ENCODE data around the gene CLN6.
A peak's percentile ranks its signal among the peaks of the same experiment; 100 is the strongest.

Gene CLN6

GRCh38 chr15:68196445-68197169 is 32.9 kb downstream of the CLN6 start:
- H3K27me3 Mint-ChIP-seq (ENCODE audit: low read depth, poor library complexity): no peaks in the 10 kb centered on the region
- H3K36me3 Mint-ChIP-seq (ENCODE audit: low read depth): peaks cover 25% of the 10 kb centered on the region
- no peaks in the 10 kb centered on the region for H3K9me3 Mint-ChIP-seq

GRCh38 chr15:68195336-68196112 is 34.0 kb downstream of the CLN6 start:
- H3K36me3 Mint-ChIP-seq (ENCODE audit: low read depth): peaks cover 28% of the 10 kb centered on the region
- H3K4me3 Mint-ChIP-seq: no peak overlapping the region
- H3K9me3 Mint-ChIP-seq: no peaks in the 10 kb centered on the region
- peak overlapping the region; percentile 47 for H3K27ac Mint-ChIP-seq
- peaks cover 32% of the 10 kb centered on the region for H3K4me1 Mint-ChIP-seq
- no peak for TF ChIP-seq CTCF (IDR thresholded peaks at IDR 0.05)
- no peak for DNase-seq
- no peaks in the 10 kb centered on the region for H3K27me3 Mint-ChIP-seq (ENCODE audit: low read depth, poor library complexity)

More at GRCh38 chr15:68196445-68197169, 32.9 kb downstream of the CLN6 start:
- Mint-ChIP-seq H3K4me3 (no peak overlapping the region), H3K4me1 (peaks cover 43% of the 10 kb centered on the region), H3K27ac (peak overlapping the region; percentile 51)
- TF ChIP-seq CTCF (IDR thresholded peaks at IDR 0.05): no peak
- DNase-seq: no peak

DNA sequence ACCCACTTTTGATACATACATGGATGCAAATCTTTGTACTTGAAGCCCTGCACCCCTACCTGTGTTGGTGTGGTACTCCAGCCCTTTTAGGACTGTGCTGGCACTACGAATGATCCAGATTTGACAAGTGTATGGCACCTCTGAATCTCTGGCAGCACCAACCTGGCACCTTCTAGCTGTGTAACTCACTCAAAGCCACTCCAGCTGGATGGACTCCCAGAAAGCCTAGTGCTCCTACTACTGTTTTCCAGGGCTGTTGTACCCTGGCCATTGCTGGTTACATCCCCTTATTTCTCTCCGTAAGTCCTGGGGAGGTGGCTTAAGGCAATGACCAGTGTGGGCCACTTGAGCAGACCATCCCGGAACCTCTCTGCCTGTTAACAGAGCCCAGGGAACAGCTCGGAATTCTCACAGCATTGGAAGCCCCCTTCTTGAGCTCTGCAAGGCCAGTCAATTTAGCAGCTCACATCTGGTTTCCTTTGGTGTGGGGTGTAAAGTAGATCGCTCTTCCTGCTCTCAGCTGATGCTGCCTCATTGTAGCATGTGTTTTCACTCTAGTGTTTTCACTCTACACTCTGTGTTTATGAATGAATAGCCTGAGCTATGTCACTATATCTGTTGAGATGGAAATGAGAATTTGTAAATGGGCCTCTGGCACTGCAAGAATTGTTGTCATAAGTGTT is 36.6 kb downstream of the CLN6 start:
- TF ChIP-seq CTCF (IDR thresholded peaks at IDR 0.05): no peak
- H3K9me3 Mint-ChIP-seq: no peaks in the 10 kb centered on the region
- H3K27ac Mint-ChIP-seq: peak overlapping the region; percentile 89
- H3K27me3 Mint-ChIP-seq (ENCODE audit: low read depth, poor library complexity): no peaks in the 10 kb centered on the region
- H3K4me1 Mint-ChIP-seq: peaks cover 15% of the 10 kb centered on the region
- no peak overlapping the region for H3K4me3 Mint-ChIP-seq
- peaks cover 47% of the 10 kb centered on the region for H3K36me3 Mint-ChIP-seq (ENCODE audit: low read depth)
- DNase-seq: no peak

GRCh38 chr15:68192117-68192516 is 37.4 kb downstream of the CLN6 start:
- no peak overlapping the region for H3K4me3 Mint-ChIP-seq
- no peak for TF ChIP-seq CTCF (IDR thresholded peaks at IDR 0.05)
- no peaks in the 10 kb centered on the region for H3K27me3 Mint-ChIP-seq (ENCODE audit: low read depth, poor library complexity)
- H3K36me3 Mint-ChIP-seq (ENCODE audit: low read depth): peaks cover 54% of the 10 kb centered on the region
- peaks cover 7% of the 10 kb centered on the region for H3K4me1 Mint-ChIP-seq
- peak overlapping the region; percentile 48 for H3K27ac Mint-ChIP-seq
- no peaks in the 10 kb centered on the region for H3K9me3 Mint-ChIP-seq
- no peak for DNase-seq

GRCh38 chr15:68191555-68191954 is 38.0 kb downstream of the CLN6 start:
- H3K9me3 Mint-ChIP-seq: no peaks in the 10 kb centered on the region
- no peaks in the 10 kb centered on the region for H3K27me3 Mint-ChIP-seq (ENCODE audit: low read depth, poor library complexity)
- peaks cover 7% of the 10 kb centered on the region for H3K4me1 Mint-ChIP-seq
- H3K36me3 Mint-ChIP-seq (ENCODE audit: low read depth): peaks cover 54% of the 10 kb centered on the region
- DNase-seq: no peak
- no peak overlapping the region for H3K27ac Mint-ChIP-seq
- H3K4me3 Mint-ChIP-seq: no peak overlapping the region
- TF ChIP-seq CTCF (IDR thresholded peaks at IDR 0.05): no peak

Data from nephron progenitor cell (in vitro differentiated cells).